HepG2 (cell line): Measurements from ENCODE around the gene EXOC3L4. TPM values are rescaled to one million over a fixed set of nuclear protein-coding genes. Genes with fewer than 3 reads are reported as not detected.

Experiments used
- ATAC-seq: fragments of 200-7000 bp; cut with Tn5 transposase; 3 replicates; pipeline ENCODE4 v1.9.1; 2020; ENCODE audit warnings: mild to moderate bottlenecking, moderate library complexity
- BruUV-seq: library from RNA; stranded (reverse); fragments of 400-500 nt; replicated peaks from 2 replicates; lab custom pipeline; 2021; lab: Mats Ljungman, UMichigan
- CTCF ChIA-PET: fragments of 300-600 bp; formaldehyde crosslinking; extraction: SDS; loops from one replicate; lab custom pipeline; 2021; ENCODE audit warnings: low total read pairs, inconsistent platforms, low intra/inter-chr PET ratio; lab: Yijun Ruan, JAX
- POLR2A ChIA-PET: fragments of 350-600 bp; sonication (Branson Sonifier 250); formaldehyde crosslinking; loops from one replicate; lab custom pipeline; 2020; ENCODE audit warnings: antibody characterized with exemption, inconsistent platforms; lab: Yijun Ruan, JAX
- DNase-seq: peaks from one replicate; pipeline ENCODE4 v3.0.0-alpha.2; 2015; ENCODE audit warnings: low spot score
- FAIRE-seq: peaks from 3 replicates; lab custom pipeline; 2011; peaks lifted over from hg19 to GRCh38; lab: Jason Lieb, UNC
- H2AFZ ChIP-seq: one replicate; pipeline ENCODE4 v1.6.1; 2011; ENCODE audit warnings: low read length, inconsistent platforms
- H3K27ac ChIP-seq: fragments of 300-600 bp; 3 replicates; pipeline ENCODE4 v1.8.0; 2011; ENCODE audit warnings: mixed run types, mild to moderate bottlenecking, mixed read lengths, low read length, inconsistent platforms; ENCODE audit not compliant: insufficient read depth; ENCODE audit errors: extremely low read length
- H3K27me3 ChIP-seq, 2 experiments: fragments of 200-600 bp in 1 of 2; 2 replicates in 1 of 2; 3 replicates in 1 of 2; pipeline versions ENCODE4 v1.6.0 to v1.8.0; 2011; ENCODE audit warnings: low read length in 2 of 2, mild to moderate bottlenecking in 2 of 2, moderate library complexity in 2 of 2, inconsistent platforms in 1 of 2; ENCODE audit not compliant: insufficient read depth in 2 of 2, control insufficient read depth in 1 of 2
- H3K36me3 ChIP-seq, 2 experiments: fragments of 200-600 bp in 1 of 2; replicated peaks in 1 of 2; 2 replicates in 1 of 2; 3 replicates in 1 of 2; pipeline versions ENCODE4 v1.5.1 to v1.8.0; 2011; ENCODE audit warnings: low read length in 2 of 2, inconsistent platforms in 1 of 2; ENCODE audit not compliant: insufficient read depth in 2 of 2, control insufficient read depth in 1 of 2
- H3K4me1 ChIP-seq: 2 replicates; pipeline ENCODE4 v1.5.1; 2012; ENCODE audit warnings: low read length, inconsistent platforms; ENCODE audit not compliant: insufficient read depth
- H3K4me2 ChIP-seq: 2 replicates; pipeline ENCODE4 v1.6.0; 2011; ENCODE audit warnings: low read depth, low read length, inconsistent platforms
- H3K4me3 ChIP-seq, 3 experiments: fragments of 200-600 bp in 1 of 3; sonication (generic), shearing (Covaris generic) in 1 of 3; replicated peaks in 1 of 3; 2 replicates each; pipeline ENCODE4 v1.5.1; 2011 to 2016; ENCODE audit warnings: low read length in 3 of 3, inconsistent platforms in 2 of 3, low read depth in 2 of 3, mild to moderate bottlenecking in 2 of 3, control low read depth in 1 of 3, mixed read lengths in 1 of 3; ENCODE audit not compliant: insufficient read depth in 1 of 3
- H3K79me2 ChIP-seq: one replicate; pipeline ENCODE4 v1.6.1; 2011; ENCODE audit warnings: low read length, inconsistent platforms; ENCODE audit not compliant: insufficient read depth
- H3K9ac ChIP-seq: 2 replicates; pipeline ENCODE4 v1.6.0; 2011; ENCODE audit warnings: mild to moderate bottlenecking, low read depth, low read length, inconsistent platforms; ENCODE audit not compliant: insufficient read depth
- H3K9me3 ChIP-seq: 2 replicates; pipeline ENCODE4 v1.5.1; 2012; ENCODE audit warnings: mild to moderate bottlenecking, low read length
- H4K20me1 ChIP-seq: 2 replicates; pipeline ENCODE4 v1.6.0; 2011; ENCODE audit warnings: inconsistent platforms, mild to moderate bottlenecking, low read length, moderate library complexity; ENCODE audit not compliant: insufficient read depth
- CEBPB ChIP-seq: IDR thresholded peaks from 2 replicates; pipeline ENCODE4 v1.6.1; 2011; ENCODE audit warnings: low read depth, low read length, improper control_type of control experiment, borderline replicate concordance
- FOXM1 ChIP-seq: sonication (generic); formaldehyde crosslinking; IDR thresholded peaks from 2 replicates; pipeline ENCODE4 v1.5.0; 2020; ENCODE audit warnings: missing genetic modification reagents
- HINFP ChIP-seq: sonication (generic); formaldehyde crosslinking; IDR thresholded peaks from 2 replicates; pipeline ENCODE4 v1.4.0; 2020; ENCODE audit warnings: low read depth, mild to moderate bottlenecking, missing genetic modification reagents
- HNF1B ChIP-seq: sonication (generic); formaldehyde crosslinking; IDR thresholded peaks from 2 replicates; pipeline ENCODE4 v1.5.1; 2020; ENCODE audit warnings: mild to moderate bottlenecking, moderate library complexity, missing genetic modification reagents
- HOXA9 ChIP-seq: sonication (generic); formaldehyde crosslinking; IDR thresholded peaks from 2 replicates; pipeline ENCODE4 v1.8.1; 2022; ENCODE audit warnings: missing genetic modification reagents, mild to moderate bottlenecking, moderate library complexity, borderline replicate concordance
- MEIS2 ChIP-seq: sonication (generic); formaldehyde crosslinking; IDR thresholded peaks from 2 replicates; pipeline ENCODE4 v1.9.0; 2021; ENCODE audit warnings: mild to moderate bottlenecking, missing genetic modification reagents
- MNT ChIP-seq: fragments of 450-650 bp; IDR thresholded peaks from 2 replicates; pipeline ENCODE4 v1.6.1; 2016
- MTF1 ChIP-seq: sonication (generic); formaldehyde crosslinking; IDR thresholded peaks from 2 replicates; pipeline ENCODE4 v1.5.0; 2020; ENCODE audit warnings: missing genetic modification reagents
- MTF2 ChIP-seq: sonication (generic); formaldehyde crosslinking; IDR thresholded peaks from 2 replicates; pipeline ENCODE4 v1.5.0; 2020; ENCODE audit warnings: missing genetic modification reagents, borderline replicate concordance
- MYC ChIP-seq: sonication (generic); formaldehyde crosslinking; IDR thresholded peaks from 2 replicates; pipeline ENCODE4 v1.9.0; 2021; ENCODE audit warnings: missing genetic modification reagents, borderline replicate concordance
- PHF21A ChIP-seq: sonication (generic); formaldehyde crosslinking; IDR thresholded peaks from 2 replicates; pipeline ENCODE4 v1.5.0; 2020; ENCODE audit warnings: mild to moderate bottlenecking, missing genetic modification reagents
- SP2 ChIP-seq: sonication (generic); formaldehyde crosslinking; IDR thresholded peaks from 2 replicates; pipeline ENCODE4 v1.5.1; 2020; ENCODE audit warnings: mild to moderate bottlenecking, missing genetic modification reagents
- STAG1 ChIP-seq: sonication (generic); formaldehyde crosslinking; IDR thresholded peaks from 2 replicates; pipeline ENCODE4 v1.4.0; 2020; ENCODE audit warnings: missing genetic modification reagents
- TSC22D2 ChIP-seq: sonication (generic); formaldehyde crosslinking; IDR thresholded peaks from 2 replicates; pipeline ENCODE4 v1.5.1; 2020; ENCODE audit warnings: missing genetic modification reagents, mild to moderate bottlenecking, borderline replicate concordance
- ZNF83 ChIP-seq: sonication (generic); formaldehyde crosslinking; IDR thresholded peaks from 2 replicates; pipeline ENCODE4 v1.4.0; 2020; ENCODE audit warnings: missing genetic modification reagents, mild to moderate bottlenecking, borderline replicate concordance
- WGBS: methylation state at CpG from one replicate; pipeline ENCODE4 v1.1.6; 2017; ENCODE audit warnings: low lambda C conversion rate; 5-methylcytosine and 5-hydroxymethylcytosine counted together
- in situ Hi-C: cut with HindIII; loops from 2 replicates; pipeline ENCODE4 v1.10.0; 2017; ENCODE audit warnings: low pct_unique_long_range_greater_than_20kb; ENCODE audit not compliant: extremely low pct_ligation_motif_present
- intact Hi-C: fragments of 100-400 bp; cut with micrococcal nuclease; formaldehyde crosslinking; loops from one replicate; pipeline ENCODE4 v1.10.0; 2022; ENCODE audit not compliant: unreplicated experiment
- polyA plus RNA-seq, 8 experiments: library from polyadenylated mRNA; depleted of rRNA in 3 of 8; stranded (reverse) in 7 of 8; unstranded in 1 of 8; fragments of >200 nt; fragmentation: Illumina TruSeq in 4 of 8; extraction: Trizol in 4 of 8; gene quantifications; 2 replicates each; pipeline versions ENCODE4 v1.2.1 to v1.2.3, GENCODE V29; 2011 to 2016; ENCODE audit warnings: low read depth in 4 of 8, missing spikeins in 1 of 8, mixed read lengths in 1 of 8; ENCODE audit not compliant: insufficient read depth in 1 of 8
- total RNA-seq, 5 experiments: library from RNA; depleted of rRNA; stranded (reverse); fragments of >200 nt; fragmentation: Illumina TruSeq; extraction: Trizol; gene quantifications; 2 replicates each; pipeline ENCODE4 v1.2.3, GENCODE V29; 2016; ENCODE audit warnings: low read depth in 1 of 5

Gene EXOC3L4
- total and polyA plus RNA-seq, 2 of the 13 experiments (the other 11 are each of a cell fraction or from before 2014, with no cell fraction given): 11.8 to 27.0 TPM

- no peak for TF ChIP-seq CEBPB
Measured at GRCh38 chr14:103084021-103084919, 10.3 kb upstream of the EXOC3L4 start, which contains the start of gene LBHD2 (continued).

GRCh38 chr14:103085106-103086091, 9.1 kb upstream of the EXOC3L4 start:
- no peak overlapping the region for H3K4me3 ChIP-seq
- H3K79me2 ChIP-seq: no peaks in the 10 kb centered on the region
- H4K20me1 ChIP-seq: no peaks in the 10 kb centered on the region
- FAIRE-seq: no peak
- ChIA-PET CTCF (interaction anchor here (1.1 kb wide), 1 partner anchor 10 kb away, joined by 3 read pairs; no protein-coding TSS in a partner anchor), POLR2A (interaction anchor here (1.2 kb wide), 1 partner anchor 14 kb away, joined by 4 read pairs; no protein-coding TSS in a partner anchor)
- DNase-seq: no peak
- H3K9ac ChIP-seq: no peak overlapping the region
- no peaks in the 10 kb centered on the region for H3K9me3 ChIP-seq
- peaks cover 0 to 18% of the 10 kb centered on the region in 2 experiments; a peak in 4 of 5 replicates for H3K27me3 ChIP-seq
- H3K4me1 ChIP-seq: peaks cover 65% of the 10 kb centered on the region
- peak overlapping the region; percentile 18; the same call in 1 of the 2 replicates for H3K4me2 ChIP-seq
- in situ Hi-C loops (no loop called here), intact Hi-C loops (no loop called here)
- 41% methylated on average over 9 of the region's 24 CpGs for WGBS
- peak; percentile 36 for ATAC-seq
- H3K36me3 ChIP-seq: no peaks in the 10 kb centered on the region
- H3K27ac ChIP-seq: no peak overlapping the region
- H2AFZ ChIP-seq: no peak overlapping the region
- BruUV-seq: no TSS peak
- TF ChIP-seq HOXA9 (CRISPR knock-in tag) (no peak), STAG1 (CRISPR knock-in tag) (peak; percentile 25; the same call in 1 of the 2 replicates), MTF2 (CRISPR knock-in tag) (no peak), FOXM1 (CRISPR knock-in tag) (no peak), HNF1B (CRISPR knock-in tag) (no peak), PHF21A (no peak), TSC22D2 (CRISPR knock-in tag) (no peak), MYC (no peak), MTF1 (CRISPR knock-in tag) (no peak), ZNF83 (CRISPR knock-in tag) (no peak), SP2 (CRISPR knock-in tag) (no peak), MNT (no peak), MEIS2 (CRISPR knock-in tag) (no peak), HINFP (no peak)
